Suppressor macrophage (primary cell): ENCODE data around the gene GUCY1B1.

Experiments used
- DNase-seq, 4 experiments: peaks; one replicate each; pipeline ENCODE4 v3.0.0-alpha.2; 2020 to 2022

The GUCY1B1 gene

DNA sequence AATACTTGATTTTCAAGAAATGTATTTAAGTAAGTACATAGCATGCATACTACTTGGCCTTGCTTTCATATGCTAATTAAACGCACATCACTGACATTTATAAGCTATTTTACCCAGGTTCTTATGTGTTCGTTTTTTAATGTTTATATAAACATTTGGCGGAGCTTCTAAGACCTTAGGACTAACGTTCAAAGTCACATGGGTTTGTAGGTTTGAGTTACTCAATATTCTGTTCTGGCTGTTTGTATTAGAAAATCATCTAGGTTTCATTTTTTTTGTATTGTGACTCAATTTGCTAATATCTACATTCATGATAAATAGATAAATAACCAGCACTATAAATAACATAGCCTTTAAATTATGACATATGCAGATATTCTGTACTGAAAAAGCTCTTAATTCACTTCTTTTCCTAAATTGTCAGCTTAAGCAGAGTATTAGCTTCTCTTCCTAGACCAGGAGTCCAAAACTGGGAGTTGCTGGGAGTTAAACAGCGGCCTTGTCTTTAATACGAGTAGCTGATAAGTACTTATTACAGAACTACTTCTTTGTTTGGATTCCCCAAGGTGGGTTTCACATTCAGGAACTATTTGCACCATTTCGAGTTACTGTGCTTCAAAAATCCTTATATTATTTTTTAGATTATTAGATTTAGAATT lies 42.0 kb downstream of the GUCY1B1 start:
- DNase-seq: no peak

DNA sequence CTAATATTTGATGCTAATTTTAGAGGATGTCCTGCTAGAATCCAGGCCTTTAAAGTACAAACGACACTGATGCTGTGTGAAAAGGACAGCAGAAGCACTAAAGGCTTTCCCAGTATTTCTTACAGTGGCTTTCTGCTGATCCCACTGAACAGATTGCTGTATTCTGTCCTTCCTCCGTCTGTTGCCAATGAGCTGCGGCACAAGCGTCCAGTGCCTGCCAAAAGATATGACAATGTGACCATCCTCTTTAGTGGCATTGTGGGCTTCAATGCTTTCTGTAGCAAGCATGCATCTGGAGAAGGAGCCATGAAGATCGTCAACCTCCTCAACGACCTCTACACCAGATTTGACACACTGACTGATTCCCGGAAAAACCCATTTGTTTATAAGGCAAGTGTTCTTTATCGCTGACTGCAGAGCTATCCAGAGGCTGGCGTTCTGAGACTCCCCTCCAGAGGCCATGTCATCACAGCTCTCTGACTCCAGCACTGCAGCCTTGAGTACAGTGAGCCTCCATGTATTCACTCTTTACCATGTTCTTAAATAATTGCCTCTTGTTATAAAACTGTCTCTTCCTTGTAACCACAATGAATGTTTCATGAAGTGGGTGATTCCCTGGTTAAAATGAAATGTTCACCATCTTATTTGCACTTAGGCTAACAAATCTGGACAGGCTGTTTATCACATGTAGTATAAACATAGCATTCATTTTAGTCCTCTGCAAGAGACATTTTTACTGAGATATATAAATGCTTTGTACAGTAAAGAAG lies 43.6 kb downstream of the GUCY1B1 start:
- no peak for DNase-seq

- DNase-seq: no peak
Observed at GRCh38 chr4:155805016-155805415, 46.2 kb downstream of the GUCY1B1 start.

- DNase-seq: no peak
Observed at GRCh38 chr4:155807021-155807420, 48.2 kb downstream of the GUCY1B1 start.

GRCh38 chr4:155809835-155810234 lies 51.0 kb downstream of the GUCY1B1 start:
- peak; percentile 58 to 90 (median 79) for DNase-seq

DNA sequence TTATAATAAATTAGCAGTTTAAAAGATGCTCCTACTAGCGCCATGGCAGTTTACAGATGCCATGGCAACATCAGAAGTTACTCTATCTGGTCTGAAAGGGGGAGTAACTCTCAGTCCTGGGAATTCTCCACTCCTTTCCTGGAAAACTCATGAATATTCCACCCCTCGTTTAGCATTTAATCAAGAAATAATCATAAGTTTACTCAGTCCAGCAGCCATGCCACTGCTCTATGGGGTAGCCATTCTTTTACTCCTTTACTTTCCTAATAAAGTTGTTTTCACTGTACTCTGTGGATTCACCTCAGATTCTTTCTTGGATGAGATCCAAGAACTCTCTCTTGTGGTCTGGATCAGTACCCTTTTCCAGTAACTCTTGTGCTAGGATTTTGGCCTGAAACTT lies 52.3 kb downstream of the GUCY1B1 start:
- no peak for DNase-seq

DNA sequence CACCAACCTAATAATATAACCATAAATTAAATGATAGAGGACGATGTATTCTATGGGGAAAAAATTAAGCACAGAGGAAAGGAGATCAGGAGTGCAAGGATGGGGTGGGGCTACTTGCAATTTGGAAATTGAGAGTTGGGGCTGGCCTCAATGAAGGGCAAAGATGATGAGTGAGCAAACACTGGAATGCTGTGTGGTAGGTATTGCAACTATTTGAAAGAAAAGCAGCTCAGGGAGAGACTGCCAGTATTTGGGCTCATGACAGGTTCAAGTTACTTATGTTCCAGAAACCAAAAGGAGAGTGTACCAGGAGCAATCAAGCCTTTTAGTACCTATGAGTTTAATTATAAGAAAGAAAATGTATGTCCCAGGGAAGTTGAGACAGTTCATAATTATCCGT lies 59.8 kb downstream of the GUCY1B1 start:
- DNase-seq: no peak

- no peak for DNase-seq
Observed at GRCh38 chr4:155819066-155819465, 60.2 kb downstream of the GUCY1B1 start.

- DNase-seq: no peak
Observed at GRCh38 chr4:155820887-155821518, 62.2 kb downstream of the GUCY1B1 start.

- no peak for DNase-seq
Observed at GRCh38 chr4:155822572-155822971, 63.8 kb downstream of the GUCY1B1 start.

GRCh38 chr4:155828628-155829027 lies 69.8 kb downstream of the GUCY1B1 start:
- DNase-seq: no peak

GRCh38 chr4:155832664-155833063 lies 73.8 kb downstream of the GUCY1B1 start:
- no peak for DNase-seq

DNA sequence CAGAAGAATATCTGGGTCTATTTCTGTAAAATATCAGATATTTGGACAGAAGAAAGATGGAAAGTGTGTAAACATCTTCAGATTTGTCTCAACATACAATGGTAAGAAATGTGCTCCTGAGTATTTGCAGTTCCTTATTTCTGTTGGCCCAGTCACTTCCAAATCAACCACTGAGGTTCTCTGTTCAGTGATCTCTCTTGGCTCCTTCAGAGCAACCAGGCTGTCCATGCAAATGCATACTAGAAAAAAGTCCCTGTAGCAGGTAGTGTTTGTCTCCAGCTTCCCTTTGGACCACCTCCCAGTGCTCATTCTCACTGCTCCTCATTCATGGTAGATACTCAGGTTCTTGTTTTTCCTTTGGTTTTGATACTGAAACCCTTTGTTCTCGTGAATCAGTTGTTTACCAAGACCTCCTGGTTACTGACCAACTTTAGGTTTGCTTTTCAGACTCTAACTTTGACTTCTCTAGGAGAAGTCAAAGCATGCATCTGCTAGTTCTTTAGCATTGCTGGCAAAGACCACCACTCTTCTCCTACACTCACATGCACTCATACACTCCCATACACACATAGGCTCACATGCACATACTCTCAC lies 78.5 kb downstream of the GUCY1B1 start:
- no peak for DNase-seq

- no peak for DNase-seq
Observed at GRCh38 chr4:155842080-155842479, 83.3 kb downstream of the GUCY1B1 start.

GRCh38 chr4:155846929-155847328 lies 88.1 kb downstream of the GUCY1B1 start:
- DNase-seq: no peak

DNA sequence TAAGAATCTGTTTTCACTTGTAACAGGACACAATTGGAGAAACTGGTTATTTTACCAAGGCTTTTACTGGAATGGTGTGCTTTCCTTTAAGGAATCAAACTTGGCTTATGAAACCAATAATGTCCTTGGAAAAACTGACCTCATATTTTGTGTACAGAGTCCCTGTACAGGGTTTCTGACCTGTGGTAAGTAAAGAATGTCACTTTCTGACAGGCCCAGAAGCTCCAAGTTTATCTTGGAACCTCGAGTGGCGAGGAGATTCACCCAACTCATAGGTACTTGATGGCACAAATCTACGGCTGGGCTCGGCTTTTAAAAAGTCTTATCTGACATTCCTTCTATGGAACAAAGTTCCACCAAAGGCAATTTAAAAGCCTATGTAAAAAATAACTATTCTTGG lies 90.2 kb downstream of the GUCY1B1 start:
- no peak for DNase-seq

DNA sequence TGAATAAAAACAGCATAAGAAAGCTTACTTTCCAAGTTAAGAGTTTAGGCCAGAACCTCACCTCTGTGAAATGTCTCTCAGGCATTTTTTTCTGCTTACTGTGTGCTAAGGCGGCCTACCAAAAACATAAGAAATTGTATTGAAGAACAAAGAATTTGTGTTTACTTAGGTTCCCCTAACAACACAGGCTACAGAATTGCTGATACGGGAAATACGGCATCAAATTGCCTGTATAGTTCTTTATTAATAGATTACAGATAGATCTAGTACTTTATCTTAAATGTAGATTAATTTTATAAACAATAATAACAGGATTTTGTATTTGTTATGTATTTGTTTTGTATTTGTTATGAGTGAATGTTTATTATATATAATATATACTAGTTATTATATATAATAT lies 94.4 kb downstream of the GUCY1B1 start:
- no peak for DNase-seq

GRCh38 chr4:155854582-155855226 lies 95.9 kb downstream of the GUCY1B1 start:
- peak in 2 of 4 experiments; percentile 9 to 12 for DNase-seq

DNA sequence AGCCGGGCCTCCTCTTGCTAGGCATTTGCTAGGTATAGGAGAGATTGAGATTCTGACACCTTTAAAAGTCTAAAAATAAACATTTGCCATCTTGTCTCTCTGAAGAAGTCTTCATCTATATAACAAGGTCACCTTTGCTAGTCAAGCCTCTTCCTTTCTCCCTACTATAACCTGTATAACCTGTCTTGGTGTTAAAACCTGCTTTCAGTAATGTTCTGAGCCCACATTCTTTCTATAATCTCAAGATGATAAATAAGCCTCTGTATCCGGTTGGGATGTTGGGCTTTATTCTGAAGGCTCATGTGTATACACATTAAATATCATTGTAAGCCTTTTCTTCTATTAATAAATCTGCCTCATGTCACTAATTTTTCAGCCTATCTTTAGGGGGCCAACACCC lies 97.1 kb downstream of the GUCY1B1 start:
- no peak for DNase-seq
